Esophagus muscularis mucosa (tissue), 4 donors: ENCODE measurements around the gene KRTAP3-1. TPM values are rescaled to one million over a fixed set of nuclear protein-coding genes. Genes with fewer than 3 reads are reported as not detected.
"Not testable (repeated sequence)": the region's sequence is repeated elsewhere in the genome, so short reads cannot be mapped to it uniquely, and the experiment has no call there.

Experiments
- DNase-seq: peaks from one replicate; pipeline ENCODE4 v3.0.0-alpha.2; 2017; ENCODE audit errors: extremely low spot score
- H3K27ac ChIP-seq, 4 donors: fragments of 200-600 bp; sonication (generic); replicated peaks in 1 of 4; 1 replicate in 3 of 4; 2 replicates in 1 of 4; pipeline ENCODE4 v1.5.1; 2016 to 2019; ENCODE audit warnings: mild to moderate bottlenecking in 1 of 4
- H3K27me3 ChIP-seq, 4 donors: fragments of 200-600 bp; sonication (generic); one replicate each; pipeline versions ENCODE4 v1.5.1 to v1.6.0; 2016 to 2019
- H3K36me3 ChIP-seq, 4 donors: fragments of 200-600 bp; sonication (generic); one replicate each; pipeline ENCODE4 v1.5.1; 2016 to 2019
- H3K4me1 ChIP-seq, 4 donors: fragments of 200-600 bp; sonication (generic); one replicate each; pipeline ENCODE4 v1.5.1; 2016 to 2019
- H3K4me3 ChIP-seq, 4 donors: fragments of 200-600 bp; sonication (generic); 1 replicate in 2 of 4; 2 replicates in 2 of 4; pipeline ENCODE4 v1.5.1; 2016 to 2019; ENCODE audit warnings: mild to moderate bottlenecking in 4 of 4, moderate library complexity in 1 of 4
- H3K9me3 ChIP-seq, 4 donors: fragments of 200-600 bp; sonication (generic); 1 replicate in 3 of 4; 2 replicates in 1 of 4; pipeline ENCODE4 v1.5.1; 2016 to 2019
- CTCF ChIP-seq, 3 experiments: fragments of 200-600 bp in 2 of 3; fragments of 450-650 bp in 1 of 3; sonication (generic) in 2 of 3; IDR thresholded peaks; one replicate each; pipeline ENCODE4 v1.5.1; 2017 to 2019; ENCODE audit warnings: antibody characterized with exemption in 3 of 3, mild to moderate bottlenecking in 2 of 3, moderate library complexity in 1 of 3
- EP300 ChIP-seq: sonication (generic); formaldehyde crosslinking; IDR thresholded peaks from one replicate; pipeline ENCODE4 v1.6.1; 2017; ENCODE audit warnings: antibody characterized with exemption
- POLR2A ChIP-seq: fragments of 450-650 bp; IDR thresholded peaks from one replicate; pipeline ENCODE4 v1.6.1; 2017; ENCODE audit warnings: antibody characterized with exemption, moderate library complexity, mild to moderate bottlenecking, low read depth
- POLR2AphosphoS5 ChIP-seq, 2 donors: sonication (generic); formaldehyde crosslinking; IDR thresholded peaks; one replicate each; pipeline ENCODE4 v1.6.1; 2017; ENCODE audit warnings: antibody characterized with exemption in 2 of 2
- WGBS: methylation state at CpG from one replicate; pipeline ENCODE4 v1.1.5; 2018; 5-methylcytosine and 5-hydroxymethylcytosine counted together
- intact Hi-C: fragments of 100-400 bp; cut with DNase I; formaldehyde crosslinking; loops from one replicate; pipeline ENCODE4 v1.15.1; 2023
- total RNA-seq, 4 donors: library from RNA; depleted of rRNA; stranded (reverse); fragments of >200 nt; gene quantifications; one replicate each; pipeline versions ENCODE4 v1.1.0 to v1.2.1, GENCODE V29; 2016

The KRTAP3-1 gene
- total RNA-seq, 4 donors from 2014 or later = not detected

DNA sequence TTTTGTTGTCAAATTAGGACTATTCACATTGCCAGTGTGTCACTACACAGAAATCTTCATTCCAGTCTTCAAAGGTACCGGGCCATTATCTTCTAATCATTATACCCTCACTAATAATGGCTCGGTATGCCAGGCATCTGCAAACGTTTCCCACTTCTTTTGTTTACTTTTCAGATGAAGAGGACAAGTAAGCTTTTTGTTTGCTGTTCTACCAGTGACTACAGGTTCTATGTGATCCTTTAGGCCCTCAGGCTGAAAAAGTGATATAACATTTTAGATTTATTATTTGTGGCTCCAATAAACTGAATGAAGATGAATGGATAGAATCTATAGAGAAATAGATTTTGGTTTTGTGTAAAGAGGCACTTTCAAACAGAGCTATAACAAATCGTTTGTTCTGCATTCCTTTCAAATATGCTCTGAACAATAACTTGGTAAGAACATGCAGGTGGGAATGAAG, 403 bp upstream of the KRTAP3-1 start:
- H3K4me1 ChIP-seq = no peaks in the 10 kb centered on the region
- intact Hi-C loops = no loop called here
- H3K36me3 ChIP-seq = no peaks in the 10 kb centered on the region
- WGBS = 68% methylated on average over 4 of the region's 4 CpGs
- H3K9me3 ChIP-seq = no peaks in the 10 kb centered on the region
- H3K4me3 ChIP-seq = no peak overlapping the region
- H3K27ac ChIP-seq = no peak overlapping the region
- TF ChIP-seq CTCF (IDR thresholded peaks at IDR 0.05) (no peak), POLR2AphosphoS5 (IDR thresholded peaks at IDR 0.05) (no peak), EP300 (no peak), POLR2A (no peak)
- DNase-seq = no peak
- no peaks in the 10 kb centered on the region for H3K27me3 ChIP-seq

DNA sequence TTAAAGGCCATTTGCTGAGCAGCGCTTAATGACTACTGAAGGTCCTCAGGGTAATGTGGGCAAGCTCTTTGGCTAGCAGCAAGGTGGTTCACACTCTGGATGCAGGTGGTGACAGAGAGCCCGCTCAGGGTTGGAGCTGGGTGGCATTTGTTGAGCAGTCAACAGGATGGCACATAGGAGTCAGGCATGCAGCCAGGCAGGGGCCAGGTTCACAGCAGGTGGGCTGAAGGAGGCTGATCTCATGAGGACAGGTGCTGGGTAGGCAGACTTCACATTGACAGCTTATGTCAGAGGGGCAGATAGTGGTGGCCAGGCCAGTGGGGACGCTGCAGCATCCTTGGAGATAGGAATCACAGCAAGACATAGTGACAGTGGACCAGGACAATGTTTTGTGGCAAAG, 4.5 kb downstream of the KRTAP3-1 start:
- intact Hi-C loops = no loop called here
- Histone ChIP-seq H3K9me3 (no peaks in the 10 kb centered on the region), H3K4me3 (no peak overlapping the region), H3K27me3 (peaks cover 0 to 5% (median 0%) of the 10 kb centered on the region in 4 donors), H3K36me3 (no peaks in the 10 kb centered on the region), H3K4me1 (no peaks in the 10 kb centered on the region), H3K27ac (no peak overlapping the region)
- WGBS = 76% methylated on average over 3 of the region's 3 CpGs
- TF ChIP-seq EP300 (no peak), CTCF (IDR thresholded peaks at IDR 0.05) (no peak), POLR2AphosphoS5 (IDR thresholded peaks at IDR 0.05) (no peak), POLR2A (no peak)
- DNase-seq = no peak

GRCh38 chr17:41003926-41004325, 5.0 kb downstream of the KRTAP3-1 start:
- Histone ChIP-seq H3K9me3 (no peaks in the 10 kb centered on the region), H3K4me3 (no peak overlapping the region), H3K36me3 (no peaks in the 10 kb centered on the region), H3K27ac (no peak overlapping the region), H3K27me3 (peaks cover 0 to 7% (median 0%) of the 10 kb centered on the region in 4 donors), H3K4me1 (no peaks in the 10 kb centered on the region)
- DNase-seq = no peak
- WGBS = 72% methylated on average over 4 of the region's 4 CpGs
- intact Hi-C loops = no loop called here
- TF ChIP-seq POLR2A = no peak

DNA sequence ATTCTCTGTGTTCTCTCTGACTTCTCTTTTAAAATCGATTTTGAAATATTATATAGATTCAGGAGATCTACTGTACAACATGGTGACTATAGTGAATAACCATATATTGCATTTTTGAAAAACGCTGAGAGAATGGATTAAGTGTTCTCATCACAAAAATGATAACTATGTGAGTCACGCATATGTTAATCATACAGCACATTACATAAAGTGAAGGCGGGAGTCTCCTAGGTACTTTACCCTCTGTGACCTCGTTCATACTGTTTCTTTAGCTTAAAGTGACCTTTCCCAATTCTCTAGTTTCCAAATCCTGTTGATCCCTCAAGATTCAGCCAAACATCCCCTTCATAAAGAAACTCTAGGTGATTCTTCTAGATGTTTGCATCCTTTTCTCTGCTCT, 6.1 kb downstream of the KRTAP3-1 start:
- 65% methylated on average over 5 of the region's 5 CpGs for WGBS
- no peak for DNase-seq
- intact Hi-C loops = no loop called here
- Histone ChIP-seq H3K9me3 (no peaks in the 10 kb centered on the region), H3K27me3 (peaks cover 0 to 7% (median 0%) of the 10 kb centered on the region in 4 donors), H3K4me1 (no peaks in the 10 kb centered on the region), H3K4me3 (no peak overlapping the region), H3K27ac (no peak overlapping the region), H3K36me3 (no peaks in the 10 kb centered on the region)
- no peak for TF ChIP-seq CTCF (IDR thresholded peaks at IDR 0.05)
- no peak for TF ChIP-seq POLR2AphosphoS5 (IDR thresholded peaks at IDR 0.05)
- TF ChIP-seq POLR2A = no peak
- TF ChIP-seq EP300 = no peak

- 85% methylated on average over 4 of the region's 4 CpGs for WGBS
- no peaks in the 10 kb centered on the region for H3K4me1 ChIP-seq
- H3K4me3 ChIP-seq = no peak overlapping the region
- no peak for DNase-seq
- H3K27ac ChIP-seq = no peak overlapping the region
- peaks cover 0 to 12% (median 0%) of the 10 kb centered on the region in 4 donors for H3K27me3 ChIP-seq
- H3K36me3 ChIP-seq = no peaks in the 10 kb centered on the region
- intact Hi-C loops = no loop called here
- TF ChIP-seq CTCF (IDR thresholded peaks at IDR 0.05) (no peak), POLR2AphosphoS5 (IDR thresholded peaks at IDR 0.05) (no peak), POLR2A (no peak), EP300 (no peak)
- H3K9me3 ChIP-seq = no peaks in the 10 kb centered on the region
Measured at GRCh38 chr17:41001795-41002194, 7.1 kb downstream of the KRTAP3-1 start.

- H3K4me1 ChIP-seq, H3K36me3 ChIP-seq, H3K4me3 ChIP-seq, H3K27ac ChIP-seq, DNase-seq, intact Hi-C loops, H3K9me3 ChIP-seq: not testable (repeated sequence)
- 90% methylated on average over 4 of the region's 6 CpGs for WGBS
- H3K27me3 ChIP-seq = peaks cover 0 to 12% (median 0%) of the 10 kb centered on the region in 4 donors
Measured at GRCh38 chr17:40999563-40999962, 9.4 kb downstream of the KRTAP3-1 start, which contains the start of gene KRTAP3-2. KRTAP3-2 (minus strand) TSS chr17:40999906; CDS start chr17:40999853, 53 bp downstream.
